ENCODE data around the gene CREB5. TPM values are rescaled to one million over a fixed set of nuclear protein-coding genes. Genes with fewer than 3 reads are reported as not detected.

CREB5 gene
- total and polyA plus RNA-seq, 2 of the 13 experiments (the other 11 are each of a cell fraction or from before 2014, with no cell fraction given), result 0.38 to 0.71 TPM

GRCh38 chr7:28474282-28474638, 61.9 kb downstream of the CREB5 start:
- H3K4me3 ChIP-seq (replicated peaks in 1 of 3; ENCODE audit: insufficient read depth in 1 of 3, low read depth in 2 of 3, low read length in 3 of 3), result no peak overlapping the region
- FAIRE-seq, result no peak
- no peaks in the 10 kb centered on the region for H4K20me1 ChIP-seq (ENCODE audit: insufficient read depth, low read length)
- peaks cover 0 to 10% of the 10 kb centered on the region in 2 experiments; a peak in 2 of 5 replicates for H3K27me3 ChIP-seq (ENCODE audit: control insufficient read depth in 1 of 2, insufficient read depth in 2 of 2, low read length in 2 of 2)
- DNase-seq (ENCODE audit: low spot score), result no peak
- in situ Hi-C loops (cut with HindIII; ENCODE audit: extremely low pct_ligation_motif_present, low pct_unique_long_range_greater_than_20kb), result no loop called here
- no peaks in the 10 kb centered on the region for H3K79me2 ChIP-seq (ENCODE audit: insufficient read depth, low read length)
- ATAC-seq, result no peak
- BruUV-seq (replicated peaks), result no TSS peak
- TF ChIP-seq ZNF142 (CRISPR knock-in tag; IDR thresholded peaks at IDR 0.05) (no peak), NFE2L1 (CRISPR knock-in tag; IDR thresholded peaks at IDR 0.05; ENCODE audit: borderline replicate concordance) (no peak), KAT7 (CRISPR knock-in tag; IDR thresholded peaks at IDR 0.05; ENCODE audit: borderline replicate concordance) (no peak), KMT2B (CRISPR knock-in tag; IDR thresholded peaks at IDR 0.05) (no peak), ZNF431 (CRISPR knock-in tag; IDR thresholded peaks at IDR 0.05; ENCODE audit: borderline replicate concordance, low read depth) (no peak), KLF13 (CRISPR knock-in tag; IDR thresholded peaks at IDR 0.05) (no peak), IKZF5 (CRISPR knock-in tag; IDR thresholded peaks at IDR 0.05) (no peak), ZNF777 (CRISPR knock-in tag; IDR thresholded peaks at IDR 0.05) (no peak), ESRRA (CRISPR knock-in tag; IDR thresholded peaks at IDR 0.05; ENCODE audit: low read depth) (no peak), DPF2 (CRISPR knock-in tag; IDR thresholded peaks at IDR 0.05; ENCODE audit: borderline replicate concordance, low read depth) (no peak), KDM5B (CRISPR knock-in tag; IDR thresholded peaks at IDR 0.05; ENCODE audit: borderline replicate concordance) (no peak), ATF2 (CRISPR knock-in tag; IDR thresholded peaks at IDR 0.05) (no peak), ZNF276 (CRISPR knock-in tag; IDR thresholded peaks at IDR 0.05; ENCODE audit: low read depth) (no peak), CC2D1A (CRISPR knock-in tag; IDR thresholded peaks at IDR 0.05) (no peak)
- no peaks in the 10 kb centered on the region for H3K4me1 ChIP-seq (ENCODE audit: insufficient read depth, low read length)
- WGBS (ENCODE audit: low lambda C conversion rate), result 24% methylated on average over 7 of the region's 8 CpGs
- H3K9me3 ChIP-seq (ENCODE audit: low read length), result no peaks in the 10 kb centered on the region
- no peaks in the 10 kb centered on the region for H3K36me3 ChIP-seq (replicated peaks in 1 of 2; ENCODE audit: control insufficient read depth in 1 of 2, insufficient read depth in 2 of 2, low read length in 2 of 2)
- no peak overlapping the region for H3K9ac ChIP-seq (ENCODE audit: insufficient read depth, low read depth, low read length)
- POLR2A ChIA-PET, result no interaction called here
- no peak overlapping the region for H2AFZ ChIP-seq (ENCODE audit: low read length)
- no peak overlapping the region for H3K4me2 ChIP-seq (ENCODE audit: low read depth, low read length)
- intact Hi-C loops (cut with micrococcal nuclease; ENCODE audit: unreplicated experiment), result no loop called here
- CTCF ChIA-PET (ENCODE audit: low intra/inter-chr PET ratio, low total read pairs), result no interaction called here
- no peak overlapping the region for H3K27ac ChIP-seq (ENCODE audit: extremely low read length, insufficient read depth, low read length)
